Measurements from ENCODE around the gene SPATA32. TPM values are rescaled to one million over a fixed set of nuclear protein-coding genes. Genes with fewer than 3 reads are reported as not detected.

SPATA32 gene
- total and polyA plus RNA-seq, 8 donors = 0.13 to 0.69 (median 0.44) TPM; not detected in 2

GRCh38 chr17:45290269-45290765 lies 28.4 kb upstream of the SPATA32 start:
- Histone ChIP-seq H3K4me3 (no peak overlapping the region), H3K4me1 (peaks cover 45 to 65% of the 10 kb centered on the region in 2 donors), H3K36me3 (peaks cover 0 to 48% of the 10 kb centered on the region in 2 donors), H3K9me3 (no peaks in the 10 kb centered on the region), H3K27me3 (no peaks in the 10 kb centered on the region), H3K27ac (no peak overlapping the region)
- DNase-seq = no peak
- intact Hi-C loops (cut with DNase I) = no loop called here
- no peak for TF ChIP-seq CTCF (IDR thresholded peaks at IDR 0.05)
- no peak for ATAC-seq

- H3K4me3 ChIP-seq = no peak overlapping the region
- DNase-seq = peak in 2 of 4 donors; percentile 63 to 73
- intact Hi-C loops (cut with DNase I) = no loop called here
- H3K36me3 ChIP-seq = peaks cover 0 to 55% of the 10 kb centered on the region in 2 donors
- ATAC-seq = peak; percentile 44
- H3K27me3 ChIP-seq = no peaks in the 10 kb centered on the region
- H3K9me3 ChIP-seq = no peaks in the 10 kb centered on the region
- no peak overlapping the region for H3K27ac ChIP-seq
- no peak for TF ChIP-seq CTCF (IDR thresholded peaks at IDR 0.05)
- H3K4me1 ChIP-seq = peaks cover 38 to 58% of the 10 kb centered on the region in 2 donors
These were observed 27.7 kb upstream of the SPATA32 start for GRCh38 chr17:45289301-45290268.

GRCh38 chr17:45288825-45289224 lies 26.9 kb upstream of the SPATA32 start:
- DNase-seq = peak in 1 of 4 donors; percentile 71
- no peaks in the 10 kb centered on the region for H3K9me3 ChIP-seq
- H3K4me1 ChIP-seq = peaks cover 31 to 50% of the 10 kb centered on the region in 2 donors
- no peak for TF ChIP-seq CTCF (IDR thresholded peaks at IDR 0.05)
- peaks cover 0 to 63% of the 10 kb centered on the region in 2 donors for H3K36me3 ChIP-seq
- no peak overlapping the region for H3K4me3 ChIP-seq
- ATAC-seq = peak; percentile 50
- no peaks in the 10 kb centered on the region for H3K27me3 ChIP-seq
- peak overlapping the region in 1 of 2 donors; percentile 44 for H3K27ac ChIP-seq
- intact Hi-C loops (cut with DNase I) = no loop called here

GRCh38 chr17:45287526-45288500 lies 25.9 kb upstream of the SPATA32 start:
- H3K27ac ChIP-seq = peak overlapping the region in 1 of 2 donors; percentile 44
- ATAC-seq (no peak), DNase-seq (no peak)
- H3K9me3 ChIP-seq = no peaks in the 10 kb centered on the region
- TF ChIP-seq CTCF (IDR thresholded peaks at IDR 0.05) = no peak
- intact Hi-C loops (cut with DNase I) = no loop called here
- peaks cover 0 to 73% of the 10 kb centered on the region in 2 donors for H3K36me3 ChIP-seq
- no peak overlapping the region for H3K4me3 ChIP-seq
- peaks cover 24 to 48% of the 10 kb centered on the region in 2 donors for H3K4me1 ChIP-seq
- H3K27me3 ChIP-seq = no peaks in the 10 kb centered on the region
